Lung microvascular endothelial cell (primary cell): ENCODE measurements around the gene EEPD1. TPM values are rescaled to one million over a fixed set of nuclear protein-coding genes. Genes with fewer than 3 reads are reported as not detected.

Experiments
- DNase-seq, 2 donors: peaks; one replicate each; pipeline versions ENCODE4 v3.0.0 to v3.0.0-alpha.2; 2010; ENCODE audit warnings: low read depth in 2 of 2
- total RNA-seq: library from RNA; depleted of rRNA; stranded (reverse); fragments of >200 nt; gene quantifications from 2 replicates; pipeline ENCODE4 v1.2.1, GENCODE V29; 2014

EEPD1 gene
- total RNA-seq, 1 donor from 2014 or later: 0.20 TPM

GRCh38 chr7:36279200-36279925, 126.3 kb downstream of the EEPD1 start:
- DNase-seq: no peak

GRCh38 chr7:36279926-36280315, 126.9 kb downstream of the EEPD1 start:
- no peak for DNase-seq

- DNase-seq: peak; percentile 36 to 81
These were observed 128.1 kb downstream of the EEPD1 start for GRCh38 chr7:36280840-36281812.

- no peak for DNase-seq
These were observed 129.1 kb downstream of the EEPD1 start for GRCh38 chr7:36281945-36282717.

- DNase-seq: no peak
These were observed 130.1 kb downstream of the EEPD1 start for GRCh38 chr7:36283181-36283580.

- no peak for DNase-seq
These were observed 130.7 kb downstream of the EEPD1 start for GRCh38 chr7:36283711-36284130.

GRCh38 chr7:36284456-36285090, 131.5 kb downstream of the EEPD1 start:
- no peak for DNase-seq

- no peak for DNase-seq
These were observed 132.2 kb downstream of the EEPD1 start for GRCh38 chr7:36285276-36285675.

GRCh38 chr7:36286226-36286625, 133.2 kb downstream of the EEPD1 start:
- no peak for DNase-seq

- no peak for DNase-seq
These were observed 133.6 kb downstream of the EEPD1 start for GRCh38 chr7:36286688-36287087.

- peak in 1 of 2 donors; percentile 29 for DNase-seq
These were observed 134.6 kb downstream of the EEPD1 start for GRCh38 chr7:36287371-36288241.

- DNase-seq: no peak
These were observed 135.4 kb downstream of the EEPD1 start for GRCh38 chr7:36288501-36288900.

GRCh38 chr7:36289833-36290661, 137.0 kb downstream of the EEPD1 start:
- no peak for DNase-seq

GRCh38 chr7:36291387-36292316, 138.6 kb downstream of the EEPD1 start:
- DNase-seq: peak; percentile 89 to 94

GRCh38 chr7:36295090-36295489, 142.0 kb downstream of the EEPD1 start:
- DNase-seq: no peak

GRCh38 chr7:36296284-36296683, 143.2 kb downstream of the EEPD1 start:
- no peak for DNase-seq

- no peak for DNase-seq
These were observed 144.4 kb downstream of the EEPD1 start for GRCh38 chr7:36297364-36298009.

GRCh38 chr7:36298106-36298505, 145.1 kb downstream of the EEPD1 start:
- DNase-seq: no peak
